NB4 (cell line): ENCODE measurements around the gene DDX6.

Experiments used
- DNase-seq: peaks from one replicate; pipeline ENCODE4 v3.0.0; 2010; ENCODE audit warnings: low read depth
- H3K4me3 ChIP-seq: one replicate; pipeline ENCODE4 v1.5.1; 2011; ENCODE audit warnings: mild to moderate bottlenecking, low read depth, low read length, moderate library complexity
- CTCF ChIP-seq: IDR thresholded peaks from one replicate; pipeline ENCODE4 v1.5.1; 2012; ENCODE audit warnings: low read depth, low read length
- MAX ChIP-seq: IDR thresholded peaks from 2 replicates; pipeline ENCODE4 v1.6.1; 2011; ENCODE audit warnings: low read depth, low read length
- MYC ChIP-seq: IDR thresholded peaks from 2 replicates; pipeline ENCODE4 v1.6.1; 2011; ENCODE audit warnings: low read depth, low read length
- POLR2A ChIP-seq: IDR thresholded peaks from 2 replicates; pipeline ENCODE4 v1.6.1; 2011; ENCODE audit warnings: mild to moderate bottlenecking; ENCODE audit not compliant: insufficient read length; ENCODE audit errors: extremely low read depth

DDX6 gene

GRCh38 chr11:118807800-118808778 is 17.1 kb upstream of the DDX6 start:
- no peak for TF ChIP-seq CTCF
- no peak overlapping the region for H3K4me3 ChIP-seq
- no peak for DNase-seq

DNA sequence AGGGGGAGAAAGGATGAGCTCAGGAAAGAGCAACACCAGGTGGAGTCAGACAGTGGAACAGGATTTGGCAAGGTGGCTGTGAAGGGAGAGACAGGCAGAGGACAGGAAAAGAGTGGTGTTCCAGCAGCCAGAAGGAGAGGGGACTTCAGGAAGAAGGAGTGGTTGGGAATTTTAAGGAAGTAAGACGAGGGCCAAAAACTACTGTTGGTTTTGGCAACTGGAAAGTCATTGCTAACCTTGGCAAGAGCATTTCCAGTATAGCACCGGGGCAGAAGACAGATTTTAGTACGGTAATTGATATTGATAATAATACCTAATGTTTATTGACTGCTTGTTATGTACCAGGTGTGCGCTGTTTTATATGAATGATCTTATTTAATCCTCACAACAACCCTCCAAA is 15.4 kb upstream of the DDX6 start:
- H3K4me3 ChIP-seq = no peak overlapping the region
- TF ChIP-seq MAX (no peak), CTCF (no peak), MYC (no peak), POLR2A (no peak)
- DNase-seq = no peak

DNA sequence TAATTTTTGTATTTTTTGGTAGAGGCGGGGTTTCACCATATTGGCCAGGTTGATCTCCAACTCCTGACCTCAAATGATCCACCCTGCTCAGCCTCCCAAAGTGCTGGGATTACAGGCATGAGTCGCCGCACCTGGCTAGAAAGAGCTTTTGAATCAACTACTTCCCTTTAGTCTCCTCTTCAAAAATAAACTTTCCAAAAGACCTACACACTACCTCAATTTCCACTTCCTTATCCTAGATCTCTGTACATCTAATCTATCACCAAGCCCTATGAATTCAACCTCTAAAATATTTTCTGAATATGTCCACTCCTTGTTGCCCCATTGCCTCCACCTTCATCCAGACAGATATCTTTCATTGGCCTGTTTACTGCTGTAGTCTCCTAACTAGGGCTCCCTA is 13.1 kb upstream of the DDX6 start:
- TF ChIP-seq CTCF (no peak), MYC (no peak), POLR2A (no peak), MAX (no peak)
- H3K4me3 ChIP-seq = no peak overlapping the region
- DNase-seq = no peak

GRCh38 chr11:118799372-118799771 is 8.4 kb upstream of the DDX6 start:
- DNase-seq = no peak
- H3K4me3 ChIP-seq = no peak overlapping the region
- TF ChIP-seq POLR2A = no peak
- TF ChIP-seq MAX = no peak
- TF ChIP-seq CTCF = no peak
- no peak for TF ChIP-seq MYC

DNA sequence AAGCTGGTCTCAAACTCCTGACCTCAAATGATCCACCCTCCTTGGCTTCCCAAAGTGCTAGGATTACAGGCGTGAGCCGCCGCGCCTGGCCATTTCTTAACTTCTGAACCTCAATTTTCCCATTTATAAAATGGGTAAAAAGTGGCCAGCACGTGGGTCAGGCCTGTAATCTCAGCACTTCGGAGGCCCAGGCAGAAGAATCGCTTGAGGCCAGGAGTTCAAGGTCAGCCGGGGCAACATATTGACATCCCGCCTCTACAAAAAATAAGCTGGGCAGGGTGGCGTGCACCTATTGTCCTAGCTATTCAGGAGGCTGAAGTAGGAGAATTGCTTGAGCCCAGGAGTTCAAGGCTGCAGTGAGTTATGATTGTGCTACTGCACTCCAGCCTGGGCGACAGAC is 6.5 kb upstream of the DDX6 start:
- H3K4me3 ChIP-seq = no peak overlapping the region
- TF ChIP-seq MAX = no peak
- TF ChIP-seq POLR2A = no peak
- no peak for TF ChIP-seq CTCF
- no peak for TF ChIP-seq MYC
- DNase-seq = no peak
